HL-60 (cell line): ENCODE results near the gene NAT8L.

Source experiments
- DNase-seq, 2 experiments: peaks; one replicate each; pipeline ENCODE4 v3.0.0-alpha.2; 2010 to 2020; ENCODE audit warnings: low read depth in 1 of 2, low spot score in 1 of 2
- H3K27ac ChIP-seq: fragments of 250-450 bp; sonication (Bioruptor Pico); replicated peaks from 2 replicates; pipeline ENCODE4 v1.5.1; 2020; ENCODE audit warnings: mild to moderate bottlenecking, moderate library complexity
- H3K27me3 ChIP-seq: fragments of 250-450 bp; sonication (Bioruptor Pico); 2 replicates; pipeline ENCODE4 v1.5.1; 2021; ENCODE audit warnings: mild to moderate bottlenecking, moderate library complexity; ENCODE audit not compliant: insufficient read depth, poor library complexity, severe bottlenecking
- H3K4me3 ChIP-seq: replicated peaks from 2 replicates; pipeline ENCODE4 v1.5.1; 2011; ENCODE audit warnings: mild to moderate bottlenecking, control low read depth, low read length; ENCODE audit not compliant: insufficient read depth
- CTCF ChIP-seq: IDR thresholded peaks from one replicate; pipeline ENCODE4 v1.5.1; 2011; ENCODE audit warnings: low read length, control low read depth, inconsistent platforms; ENCODE audit not compliant: insufficient read depth
- GABPA ChIP-seq: IDR thresholded peaks from 2 replicates; pipeline ENCODE4 v1.6.1; 2012; ENCODE audit warnings: low read depth
- POLR2AphosphoS5 ChIP-seq: IDR thresholded peaks from 2 replicates; pipeline ENCODE4 v1.6.1; 2012; ENCODE audit warnings: low read depth
- REST ChIP-seq: IDR thresholded peaks from 2 replicates; pipeline ENCODE4 v1.6.1; 2012; ENCODE audit warnings: low read depth; ENCODE audit not compliant: insufficient replicate concordance
- SPI1 ChIP-seq: IDR thresholded peaks from 2 replicates; pipeline ENCODE4 v1.6.1; 2012; ENCODE audit warnings: low read depth, mild to moderate bottlenecking, borderline replicate concordance

Gene NAT8L

DNA sequence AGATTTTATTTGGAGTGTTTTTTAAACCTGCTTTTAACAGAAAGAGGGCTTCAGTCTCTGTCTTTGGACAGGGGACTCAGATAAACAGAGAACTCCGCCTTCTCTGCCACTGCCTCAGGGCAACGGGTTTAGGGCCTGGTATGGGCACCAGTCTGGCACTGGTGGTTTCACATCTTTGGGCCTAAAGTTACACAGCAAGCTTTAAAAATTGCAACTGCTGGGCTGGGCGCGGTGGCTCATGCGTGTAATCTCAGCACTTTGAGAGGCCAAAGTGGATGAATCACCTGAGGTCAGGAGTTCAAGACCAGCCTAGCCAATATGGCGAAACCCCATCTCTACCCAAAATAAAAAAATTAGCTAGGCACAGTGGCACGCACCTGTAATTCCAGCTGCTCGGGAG is 10.3 kb upstream of the NAT8L start:
- Histone ChIP-seq H3K27ac (no peak overlapping the region), H3K4me3 (no peak overlapping the region), H3K27me3 (peaks cover 9% of the 10 kb centered on the region)
- no peak for DNase-seq
- no peak for TF ChIP-seq POLR2AphosphoS5
- TF ChIP-seq GABPA = no peak
- no peak for TF ChIP-seq CTCF
- no peak for TF ChIP-seq SPI1
- TF ChIP-seq REST = no peak

GRCh38 chr4:2049381-2049780 is 9.7 kb upstream of the NAT8L start:
- DNase-seq = no peak
- Histone ChIP-seq H3K4me3 (no peak overlapping the region), H3K27me3 (peaks cover 9% of the 10 kb centered on the region), H3K27ac (no peak overlapping the region)
- no peak for TF ChIP-seq GABPA
- TF ChIP-seq POLR2AphosphoS5 = no peak
- TF ChIP-seq REST = no peak
- TF ChIP-seq CTCF = no peak
- no peak for TF ChIP-seq SPI1

- H3K4me3 ChIP-seq = no peak overlapping the region
- TF ChIP-seq GABPA (no peak), POLR2AphosphoS5 (no peak), CTCF (no peak), REST (no peak)
- no peak overlapping the region for H3K27ac ChIP-seq
- peaks cover 9% of the 10 kb centered on the region for H3K27me3 ChIP-seq
- no peak for DNase-seq
Observed at GRCh38 chr4:2049811-2050210, 9.3 kb upstream of the NAT8L start.
